IPS-18a (cell line): ENCODE measurements around the gene NSMCE4A.

Source experiments
- H3K27ac ChIP-seq: one replicate; pipeline ENCODE4 v1.5.1; 2013; ENCODE audit warnings: low read length
- H3K27me3 ChIP-seq: one replicate; pipeline ENCODE4 v1.6.1; 2013; ENCODE audit warnings: mild to moderate bottlenecking, low read length; ENCODE audit not compliant: control insufficient read depth, insufficient read depth
- H3K36me3 ChIP-seq: one replicate; pipeline ENCODE4 v1.6.1; 2013; ENCODE audit warnings: low read depth, low read length; ENCODE audit not compliant: control insufficient read depth
- H3K4me1 ChIP-seq: one replicate; pipeline ENCODE4 v1.6.1; 2013; ENCODE audit warnings: low read depth, low read length; ENCODE audit not compliant: control insufficient read depth
- H3K4me3 ChIP-seq: one replicate; pipeline ENCODE4 v1.5.1; 2013; ENCODE audit warnings: low read length
- H3K9ac ChIP-seq: one replicate; pipeline ENCODE4 v1.6.1; 2013; ENCODE audit warnings: mild to moderate bottlenecking, low read length, moderate library complexity
- H3K9me3 ChIP-seq: one replicate; pipeline ENCODE4 v1.6.1; 2013; ENCODE audit warnings: low read depth, low read length; ENCODE audit not compliant: control insufficient read depth

NSMCE4A gene

DNA sequence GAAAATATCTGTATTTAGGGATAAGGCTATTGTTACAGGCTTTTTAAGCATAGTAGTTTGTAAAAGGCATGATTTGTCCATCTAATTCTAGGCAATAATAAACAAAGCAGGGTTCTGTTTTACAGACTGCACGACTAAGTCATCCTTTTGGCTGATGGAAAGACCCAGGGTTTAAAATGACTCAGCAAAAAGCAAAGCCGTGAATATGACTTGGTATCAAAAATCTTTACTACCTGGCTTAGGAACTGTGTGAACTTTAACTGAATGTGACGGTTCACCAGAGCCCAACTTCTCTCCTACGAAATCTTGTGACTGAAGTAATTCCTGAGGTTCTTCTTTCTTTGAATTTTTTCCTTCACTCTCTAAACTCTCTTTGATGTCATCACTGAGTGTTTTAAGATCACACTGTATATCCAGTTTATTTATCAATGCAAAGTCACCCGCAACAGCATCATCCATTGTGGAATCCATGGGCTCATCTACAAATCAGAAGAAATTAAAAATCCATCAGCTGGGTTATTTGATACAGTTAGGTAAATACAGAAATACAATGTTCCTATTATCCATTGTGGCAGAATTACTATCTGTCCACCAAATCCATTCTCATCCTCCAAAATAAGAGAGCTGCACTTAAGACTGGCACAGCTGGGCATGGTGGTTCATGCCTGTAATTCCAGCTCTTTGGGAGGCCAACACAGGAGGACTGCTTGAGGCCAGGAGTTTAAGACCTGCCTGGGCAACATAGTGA lies 64.2 kb downstream of the NSMCE4A start:
- Histone ChIP-seq H3K4me1 (no peaks in the 10 kb centered on the region), H3K9ac (no peak overlapping the region), H3K9me3 (no peaks in the 10 kb centered on the region), H3K27ac (no peak overlapping the region), H3K36me3 (peaks cover 19% of the 10 kb centered on the region), H3K4me3 (no peak overlapping the region), H3K27me3 (no peaks in the 10 kb centered on the region)
